Hepatocyte (in vitro differentiated cells): ENCODE measurements around the gene PICALM. TPM values are rescaled to one million over a fixed set of nuclear protein-coding genes. Genes with fewer than 3 reads are reported as not detected.
A peak's percentile ranks its signal among the peaks of the same experiment; 100 is the strongest.

Experiments
- DNase-seq: peaks from one replicate; pipeline ENCODE4 v3.0.0-alpha.2; 2016; ENCODE audit warnings: low spot score
- H2AFZ ChIP-seq: fragments of 200-600 bp; sonication (generic); 2 replicates; pipeline ENCODE4 v1.6.0; 2016; ENCODE audit warnings: antibody characterized with exemption, mild to moderate bottlenecking
- H3K27ac ChIP-seq: fragments of 200-600 bp; sonication (generic); 2 replicates; pipeline ENCODE4 v1.5.1; 2016; ENCODE audit warnings: mild to moderate bottlenecking
- H3K27me3 ChIP-seq: fragments of 200-600 bp; sonication (generic); 2 replicates; pipeline ENCODE4 v1.6.1; 2016
- H3K36me3 ChIP-seq: fragments of 200-600 bp; sonication (generic); replicated peaks from 2 replicates; pipeline ENCODE4 v1.5.1; 2016; ENCODE audit warnings: low read depth; ENCODE audit not compliant: insufficient read depth
- H3K4me1 ChIP-seq: fragments of 200-600 bp; sonication (generic); 2 replicates; pipeline ENCODE4 v1.5.1; 2016; ENCODE audit warnings: mild to moderate bottlenecking, moderate library complexity; ENCODE audit not compliant: insufficient read depth
- H3K4me2 ChIP-seq: fragments of 200-600 bp; sonication (generic); 2 replicates; pipeline ENCODE4 v1.6.0; 2016
- H3K4me3 ChIP-seq: fragments of 200-600 bp; sonication (generic); 2 replicates; pipeline ENCODE4 v1.5.1; 2016; ENCODE audit warnings: mild to moderate bottlenecking
- H3K79me2 ChIP-seq: fragments of 200-600 bp; sonication (generic); 2 replicates; pipeline ENCODE4 v1.6.0; 2017; ENCODE audit warnings: mild to moderate bottlenecking
- H3K9me2 ChIP-seq: fragments of 200-600 bp; sonication (generic); replicated peaks from 2 replicates; pipeline ENCODE4 v1.6.0; 2017; ENCODE audit warnings: mild to moderate bottlenecking; ENCODE audit not compliant: insufficient read depth
- H3K9me3 ChIP-seq: fragments of 200-600 bp; sonication (generic); 2 replicates; pipeline ENCODE4 v1.5.1; 2016; ENCODE audit warnings: low read depth, mild to moderate bottlenecking
- H4K20me1 ChIP-seq: fragments of 200-600 bp; sonication (generic); 2 replicates; pipeline ENCODE4 v1.6.0; 2016; ENCODE audit warnings: mild to moderate bottlenecking; ENCODE audit not compliant: insufficient read depth, poor library complexity, severe bottlenecking
- EZH2 ChIP-seq: fragments of 200-600 bp; sonication (generic); IDR thresholded peaks from 2 replicates; pipeline ENCODE4 v1.6.1; 2016; ENCODE audit warnings: antibody characterized with exemption, mild to moderate bottlenecking, borderline replicate concordance
- EZH2phosphoT487 ChIP-seq: fragments of 200-600 bp; sonication (generic); IDR thresholded peaks from one replicate; pipeline ENCODE4 v1.6.1; 2018; ENCODE audit warnings: antibody characterized with exemption, mild to moderate bottlenecking, low read depth, moderate library complexity; ENCODE audit not compliant: unreplicated experiment, severe bottlenecking
- WGBS: methylation state at CpG from one replicate; pipeline ENCODE4 v1.1.6; 2016; ENCODE audit warnings: low lambda C conversion rate; ENCODE audit errors: missing lambda C conversion rate; 5-methylcytosine and 5-hydroxymethylcytosine counted together
- polyA plus RNA-seq: library from polyadenylated mRNA; unstranded; fragments of >200 nt; fragmentation: Nextera tagmentation; extraction: Ambion mirVana; gene quantifications from 2 replicates; pipeline ENCODE4 v1.2.1, GENCODE V29; 2016
- total RNA-seq: library from RNA; depleted of rRNA; stranded (reverse); fragments of >200 nt; gene quantifications from 2 replicates; pipeline ENCODE4 v1.2.3, GENCODE V29; 2014
- TF ChIP-seq, protein P1 (sequence below): fragments of 200-600 bp; sonication (generic); IDR thresholded peaks from 2 replicates; pipeline ENCODE4 v1.5.1; 2016; ENCODE audit warnings: antibody characterized with exemption, mild to moderate bottlenecking; ENCODE audit not compliant: poor library complexity

PICALM gene
- total and polyA plus RNA-seq, 2 experiments from 2014 or later: 46.4 to 197 TPM

DNA sequence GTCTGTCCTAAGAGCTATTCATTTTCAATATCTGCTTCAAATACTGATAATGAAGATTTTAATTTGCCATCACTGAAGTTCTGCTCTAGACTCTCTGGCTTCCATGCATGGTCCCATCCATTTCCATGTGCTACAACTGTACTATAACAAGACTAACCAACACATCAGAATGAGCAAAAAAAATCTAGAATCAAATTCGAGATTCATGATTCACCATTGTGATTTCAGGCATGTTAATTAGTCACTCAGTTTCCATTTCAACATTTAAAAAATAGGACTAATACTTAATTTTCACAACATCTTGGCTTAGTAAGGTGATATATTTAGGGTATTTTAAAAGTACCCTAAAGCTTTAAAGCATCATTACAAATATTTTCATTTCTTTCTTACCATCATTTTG is 22.8 kb downstream of the PICALM start:
- Histone ChIP-seq H3K9me2 (no peaks in the 10 kb centered on the region), H4K20me1 (peaks cover 96% of the 10 kb centered on the region), H3K36me3 (no peaks in the 10 kb centered on the region), H2AFZ (no peak overlapping the region), H3K4me2 (no peak overlapping the region), H3K4me3 (no peak overlapping the region), H3K79me2 (peaks cover 98% of the 10 kb centered on the region), H3K27ac (no peak overlapping the region), H3K27me3 (no peaks in the 10 kb centered on the region), H3K4me1 (peaks cover 10% of the 10 kb centered on the region), H3K9me3 (no peaks in the 10 kb centered on the region)
- no peak for DNase-seq
- 93% methylated on average over 1 of the region's 1 CpG for WGBS
- no peak for TF ChIP-seq EZH2
- TF ChIP-seq, protein P1, sequence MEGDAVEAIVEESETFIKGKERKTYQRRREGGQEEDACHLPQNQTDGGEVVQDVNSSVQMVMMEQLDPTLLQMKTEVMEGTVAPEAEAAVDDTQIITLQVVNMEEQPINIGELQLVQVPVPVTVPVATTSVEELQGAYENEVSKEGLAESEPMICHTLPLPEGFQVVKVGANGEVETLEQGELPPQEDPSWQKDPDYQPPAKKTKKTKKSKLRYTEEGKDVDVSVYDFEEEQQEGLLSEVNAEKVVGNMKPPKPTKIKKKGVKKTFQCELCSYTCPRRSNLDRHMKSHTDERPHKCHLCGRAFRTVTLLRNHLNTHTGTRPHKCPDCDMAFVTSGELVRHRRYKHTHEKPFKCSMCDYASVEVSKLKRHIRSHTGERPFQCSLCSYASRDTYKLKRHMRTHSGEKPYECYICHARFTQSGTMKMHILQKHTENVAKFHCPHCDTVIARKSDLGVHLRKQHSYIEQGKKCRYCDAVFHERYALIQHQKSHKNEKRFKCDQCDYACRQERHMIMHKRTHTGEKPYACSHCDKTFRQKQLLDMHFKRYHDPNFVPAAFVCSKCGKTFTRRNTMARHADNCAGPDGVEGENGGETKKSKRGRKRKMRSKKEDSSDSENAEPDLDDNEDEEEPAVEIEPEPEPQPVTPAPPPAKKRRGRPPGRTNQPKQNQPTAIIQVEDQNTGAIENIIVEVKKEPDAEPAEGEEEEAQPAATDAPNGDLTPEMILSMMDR: no peak
- TF ChIP-seq EZH2phosphoT487: no peak

DNA sequence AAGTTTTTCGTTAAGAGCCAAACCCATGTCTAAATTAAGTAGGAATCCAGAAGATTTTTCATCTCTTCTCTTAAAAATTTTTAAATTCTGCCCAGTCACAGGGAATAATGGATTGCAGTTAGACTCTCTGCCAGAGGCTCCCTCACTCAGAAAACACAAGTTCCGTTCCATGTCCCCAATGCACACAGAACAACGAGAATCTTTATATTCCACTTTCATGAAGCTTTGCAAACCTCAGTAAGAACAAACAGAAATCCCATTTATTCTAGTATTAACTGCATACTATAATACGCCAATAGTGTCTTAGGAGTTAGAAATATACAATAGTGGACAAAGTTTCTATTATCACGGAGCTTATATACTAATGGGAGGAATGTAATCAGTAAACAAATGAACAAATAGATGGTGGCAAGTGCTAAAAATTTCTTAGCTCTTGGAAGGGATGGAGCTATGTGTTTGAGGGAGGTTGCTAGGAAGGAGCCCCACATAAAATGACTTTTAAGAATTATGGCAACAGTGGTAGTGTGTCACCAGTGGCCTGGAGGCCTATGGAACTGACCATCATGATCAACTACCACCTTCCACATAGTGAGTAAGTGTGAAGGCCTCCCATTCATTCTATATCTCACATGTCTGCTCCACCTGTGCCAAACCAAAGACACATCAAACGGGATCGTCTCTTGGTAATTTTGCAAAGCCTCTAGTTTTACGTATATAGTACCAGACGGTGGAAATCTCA is 24.9 kb downstream of the PICALM start:
- Histone ChIP-seq H3K4me3 (no peak overlapping the region), H4K20me1 (peaks cover 91% of the 10 kb centered on the region), H3K4me1 (peaks cover 10% of the 10 kb centered on the region), H3K9me2 (no peaks in the 10 kb centered on the region), H3K4me2 (no peak overlapping the region), H3K27me3 (no peaks in the 10 kb centered on the region), H3K9me3 (no peaks in the 10 kb centered on the region), H2AFZ (no peak overlapping the region), H3K27ac (no peak overlapping the region), H3K79me2 (peaks cover 98% of the 10 kb centered on the region), H3K36me3 (no peaks in the 10 kb centered on the region)
- TF ChIP-seq EZH2phosphoT487 (no peak), EZH2 (no peak)
- TF ChIP-seq, protein P1: no peak
- WGBS: 86% methylated on average over 9 of the region's 9 CpGs
- DNase-seq: no peak

DNA sequence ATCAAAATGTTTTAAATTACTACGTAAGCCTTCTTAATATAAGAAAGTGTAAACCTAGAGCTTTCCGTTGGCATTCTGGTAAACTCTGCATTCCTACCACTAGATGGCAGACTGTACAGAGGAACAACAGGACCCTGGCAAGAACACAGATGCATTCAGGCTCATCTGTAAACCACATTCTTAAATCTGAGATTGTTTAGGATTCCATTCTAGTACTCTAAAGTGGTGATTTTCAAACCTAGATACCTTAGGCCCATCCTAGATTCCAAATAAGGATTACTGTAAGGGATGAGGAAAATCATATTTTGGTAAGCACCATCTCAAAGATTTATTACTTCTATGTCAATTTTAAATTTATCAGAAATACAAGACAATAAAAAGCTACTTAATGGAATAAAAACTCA is 26.9 kb downstream of the PICALM start:
- peaks cover 95% of the 10 kb centered on the region for H3K79me2 ChIP-seq
- no peak overlapping the region for H3K27ac ChIP-seq
- H4K20me1 ChIP-seq: peaks cover 87% of the 10 kb centered on the region
- 2% methylated on average over 2 of the region's 2 CpGs for WGBS
- no peak overlapping the region for H3K4me3 ChIP-seq
- H3K36me3 ChIP-seq: no peaks in the 10 kb centered on the region
- H3K27me3 ChIP-seq: no peaks in the 10 kb centered on the region
- H3K9me3 ChIP-seq: no peaks in the 10 kb centered on the region
- H2AFZ ChIP-seq: no peak overlapping the region
- peak; percentile 87 for DNase-seq
- H3K9me2 ChIP-seq: no peaks in the 10 kb centered on the region
- TF ChIP-seq, protein P1: peak; percentile 92
- no peak for TF ChIP-seq EZH2phosphoT487
- peaks cover 7% of the 10 kb centered on the region for H3K4me1 ChIP-seq
- H3K4me2 ChIP-seq: peak overlapping the region; percentile 50
